ENCODE results near the gene PARD3B.

The PARD3B gene

GRCh38 chr2:205609113-205609512 is 1063.8 kb downstream of the PARD3B start:
- peaks cover 4% of the 10 kb centered on the region for H3K4me1 ChIP-seq (ENCODE audit: control insufficient read depth, low read depth, low read length)
- H3K4me3 ChIP-seq (ENCODE audit: low read length): no peak overlapping the region
- H3K9me3 ChIP-seq (ENCODE audit: control insufficient read depth, low read depth, low read length): no peaks in the 10 kb centered on the region
- no peak overlapping the region for H3K27ac ChIP-seq (ENCODE audit: low read length)
- H3K9ac ChIP-seq (ENCODE audit: low read length): no peak overlapping the region
- H3K36me3 ChIP-seq (ENCODE audit: control insufficient read depth, low read depth, low read length): no peaks in the 10 kb centered on the region
- no peaks in the 10 kb centered on the region for H3K27me3 ChIP-seq (ENCODE audit: control insufficient read depth, insufficient read depth, low read length)

- Histone ChIP-seq H3K9me3 (ENCODE audit: control insufficient read depth, low read depth, low read length) (no peaks in the 10 kb centered on the region), H3K4me1 (ENCODE audit: control insufficient read depth, low read depth, low read length) (peaks cover 4% of the 10 kb centered on the region), H3K27me3 (ENCODE audit: control insufficient read depth, insufficient read depth, low read length) (no peaks in the 10 kb centered on the region), H3K27ac (ENCODE audit: low read length) (no peak overlapping the region), H3K4me3 (ENCODE audit: low read length) (no peak overlapping the region), H3K36me3 (ENCODE audit: control insufficient read depth, low read depth, low read length) (no peaks in the 10 kb centered on the region), H3K9ac (ENCODE audit: low read length) (no peak overlapping the region)
Observed at GRCh38 chr2:205610437-205610836, 1065.2 kb downstream of the PARD3B start.

- no peak overlapping the region for H3K9ac ChIP-seq (ENCODE audit: low read length)
- H3K9me3 ChIP-seq (ENCODE audit: control insufficient read depth, low read depth, low read length): no peaks in the 10 kb centered on the region
- no peaks in the 10 kb centered on the region for H3K36me3 ChIP-seq (ENCODE audit: control insufficient read depth, low read depth, low read length)
- H3K4me1 ChIP-seq (ENCODE audit: control insufficient read depth, low read depth, low read length): peaks cover 4% of the 10 kb centered on the region
- H3K27ac ChIP-seq (ENCODE audit: low read length): no peak overlapping the region
- no peak overlapping the region for H3K4me3 ChIP-seq (ENCODE audit: low read length)
- no peaks in the 10 kb centered on the region for H3K27me3 ChIP-seq (ENCODE audit: control insufficient read depth, insufficient read depth, low read length)
Observed at GRCh38 chr2:205612636-205613035, 1067.4 kb downstream of the PARD3B start.

DNA sequence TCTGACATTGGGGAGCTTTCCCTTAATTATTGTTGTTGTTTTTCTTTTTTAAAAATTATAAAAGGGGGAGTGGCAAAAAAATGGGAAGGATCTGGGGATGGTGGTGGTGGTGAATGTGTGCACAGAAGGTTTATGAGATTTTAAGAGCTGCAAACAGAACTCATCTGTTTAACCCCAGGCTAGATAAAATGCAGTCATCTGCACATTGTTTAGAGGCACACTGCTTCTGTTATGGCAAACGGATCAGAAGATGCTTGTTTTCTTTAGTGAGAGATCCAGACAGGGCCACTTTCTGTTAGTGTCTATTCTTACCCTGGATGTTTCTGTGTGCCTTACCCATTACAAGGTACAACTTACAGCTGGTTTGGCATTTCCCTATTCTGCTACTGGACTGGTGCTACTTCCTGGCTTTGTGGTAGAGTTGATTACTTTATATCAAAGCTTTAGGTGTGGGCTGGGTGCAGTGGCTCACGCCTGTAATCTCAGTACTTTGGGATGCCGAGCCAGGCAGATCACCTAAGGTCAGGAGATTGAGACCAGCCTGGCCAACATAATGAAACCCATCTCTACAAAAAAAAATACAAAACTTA is 1068.8 kb downstream of the PARD3B start:
- Histone ChIP-seq H3K4me1 (ENCODE audit: control insufficient read depth, low read depth, low read length) (peaks cover 4% of the 10 kb centered on the region), H3K9me3 (ENCODE audit: control insufficient read depth, low read depth, low read length) (no peaks in the 10 kb centered on the region), H3K27me3 (ENCODE audit: control insufficient read depth, insufficient read depth, low read length) (no peaks in the 10 kb centered on the region), H3K4me3 (ENCODE audit: low read length) (no peak overlapping the region), H3K27ac (ENCODE audit: low read length) (no peak overlapping the region), H3K36me3 (ENCODE audit: control insufficient read depth, low read depth, low read length) (no peaks in the 10 kb centered on the region), H3K9ac (ENCODE audit: low read length) (no peak overlapping the region)

DNA sequence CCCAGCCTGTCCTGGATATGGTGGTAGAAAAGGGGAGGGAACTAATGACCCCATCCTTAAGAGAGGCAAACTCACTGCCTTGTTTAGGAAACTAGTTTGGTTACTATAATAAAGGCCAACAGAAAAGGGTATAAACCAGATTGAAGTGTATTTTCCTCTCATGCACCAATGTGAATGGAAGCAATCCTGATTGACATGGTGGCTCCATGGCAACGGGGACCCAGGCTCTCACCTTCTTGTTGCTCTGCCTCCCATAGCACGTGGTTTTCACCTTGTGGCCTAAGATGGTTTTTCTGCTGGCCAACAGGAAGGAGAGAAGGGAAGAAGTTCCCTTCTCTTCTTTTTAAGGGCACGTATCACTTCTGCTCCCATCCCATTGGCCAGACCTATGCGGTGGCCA is 1069.7 kb downstream of the PARD3B start:
- no peaks in the 10 kb centered on the region for H3K27me3 ChIP-seq (ENCODE audit: control insufficient read depth, insufficient read depth, low read length)
- no peaks in the 10 kb centered on the region for H3K9me3 ChIP-seq (ENCODE audit: control insufficient read depth, low read depth, low read length)
- no peaks in the 10 kb centered on the region for H3K36me3 ChIP-seq (ENCODE audit: control insufficient read depth, low read depth, low read length)
- H3K27ac ChIP-seq (ENCODE audit: low read length): no peak overlapping the region
- peaks cover 4% of the 10 kb centered on the region for H3K4me1 ChIP-seq (ENCODE audit: control insufficient read depth, low read depth, low read length)
- H3K4me3 ChIP-seq (ENCODE audit: low read length): no peak overlapping the region
- H3K9ac ChIP-seq (ENCODE audit: low read length): no peak overlapping the region

- Histone ChIP-seq H3K4me1 (ENCODE audit: control insufficient read depth, low read depth, low read length) (no peaks in the 10 kb centered on the region), H3K9ac (ENCODE audit: low read length) (no peak overlapping the region), H3K4me3 (ENCODE audit: low read length) (no peak overlapping the region), H3K27me3 (ENCODE audit: control insufficient read depth, insufficient read depth, low read length) (no peaks in the 10 kb centered on the region), H3K36me3 (ENCODE audit: control insufficient read depth, low read depth, low read length) (no peaks in the 10 kb centered on the region), H3K9me3 (ENCODE audit: control insufficient read depth, low read depth, low read length) (no peaks in the 10 kb centered on the region), H3K27ac (ENCODE audit: low read length) (no peak overlapping the region)
Observed at GRCh38 chr2:205617905-205618304, 1072.6 kb downstream of the PARD3B start.

GRCh38 chr2:205619600-205619999 is 1074.3 kb downstream of the PARD3B start:
- H3K27ac ChIP-seq (ENCODE audit: low read length): no peak overlapping the region
- H3K4me1 ChIP-seq (ENCODE audit: control insufficient read depth, low read depth, low read length): no peaks in the 10 kb centered on the region
- H3K9me3 ChIP-seq (ENCODE audit: control insufficient read depth, low read depth, low read length): no peaks in the 10 kb centered on the region
- no peak overlapping the region for H3K9ac ChIP-seq (ENCODE audit: low read length)
- no peak overlapping the region for H3K4me3 ChIP-seq (ENCODE audit: low read length)
- H3K36me3 ChIP-seq (ENCODE audit: control insufficient read depth, low read depth, low read length): no peaks in the 10 kb centered on the region
- H3K27me3 ChIP-seq (ENCODE audit: control insufficient read depth, insufficient read depth, low read length): no peaks in the 10 kb centered on the region

DNA sequence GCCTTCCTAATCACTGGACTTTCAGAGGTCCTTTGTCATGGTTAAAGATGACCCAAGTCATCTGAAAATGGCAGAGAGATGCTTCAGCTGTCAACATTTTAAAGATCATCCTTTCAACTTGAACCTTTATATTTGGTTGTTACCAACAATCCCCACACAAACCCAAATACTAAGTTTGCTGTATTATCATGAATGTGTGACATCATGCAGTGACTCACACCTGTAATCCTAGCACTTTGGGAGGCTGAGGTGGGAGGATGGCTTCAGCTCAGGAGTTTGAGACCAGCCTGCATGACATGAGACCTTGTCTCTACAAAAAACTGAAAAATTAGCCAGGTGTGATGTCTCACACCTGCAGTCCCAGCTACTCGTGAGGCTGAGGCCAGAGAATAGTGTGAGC is 1081.8 kb downstream of the PARD3B start:
- Histone ChIP-seq H3K9ac (ENCODE audit: low read length) (no peak overlapping the region), H3K9me3 (ENCODE audit: control insufficient read depth, low read depth, low read length) (no peaks in the 10 kb centered on the region), H3K4me3 (ENCODE audit: low read length) (no peak overlapping the region), H3K27me3 (ENCODE audit: control insufficient read depth, insufficient read depth, low read length) (no peaks in the 10 kb centered on the region), H3K27ac (ENCODE audit: low read length) (no peak overlapping the region), H3K4me1 (ENCODE audit: control insufficient read depth, low read depth, low read length) (peaks cover 4% of the 10 kb centered on the region), H3K36me3 (ENCODE audit: control insufficient read depth, low read depth, low read length) (no peaks in the 10 kb centered on the region)

DNA sequence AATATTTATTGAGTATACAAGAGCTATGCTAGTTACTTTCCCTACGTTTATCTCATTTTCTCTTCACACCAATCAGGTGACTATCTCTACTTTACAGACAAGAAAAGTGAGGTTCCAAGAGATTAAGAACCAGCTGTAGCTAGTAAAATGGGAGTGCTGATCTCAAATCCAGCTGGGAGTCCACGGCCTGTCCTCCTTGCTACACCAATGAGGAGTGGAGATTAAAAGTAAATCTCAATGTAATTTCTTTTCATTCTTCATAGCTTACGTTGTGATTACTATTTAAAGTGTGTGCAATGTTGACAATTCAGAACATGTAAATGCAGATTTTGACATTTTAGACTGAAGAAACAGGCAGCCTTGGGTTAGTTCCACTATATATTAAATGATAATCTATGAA is 1083.1 kb downstream of the PARD3B start:
- no peaks in the 10 kb centered on the region for H3K9me3 ChIP-seq (ENCODE audit: control insufficient read depth, low read depth, low read length)
- no peaks in the 10 kb centered on the region for H3K36me3 ChIP-seq (ENCODE audit: control insufficient read depth, low read depth, low read length)
- H3K27ac ChIP-seq (ENCODE audit: low read length): no peak overlapping the region
- H3K4me1 ChIP-seq (ENCODE audit: control insufficient read depth, low read depth, low read length): peaks cover 4% of the 10 kb centered on the region
- H3K27me3 ChIP-seq (ENCODE audit: control insufficient read depth, insufficient read depth, low read length): no peaks in the 10 kb centered on the region
- H3K4me3 ChIP-seq (ENCODE audit: low read length): no peak overlapping the region
- no peak overlapping the region for H3K9ac ChIP-seq (ENCODE audit: low read length)

DNA sequence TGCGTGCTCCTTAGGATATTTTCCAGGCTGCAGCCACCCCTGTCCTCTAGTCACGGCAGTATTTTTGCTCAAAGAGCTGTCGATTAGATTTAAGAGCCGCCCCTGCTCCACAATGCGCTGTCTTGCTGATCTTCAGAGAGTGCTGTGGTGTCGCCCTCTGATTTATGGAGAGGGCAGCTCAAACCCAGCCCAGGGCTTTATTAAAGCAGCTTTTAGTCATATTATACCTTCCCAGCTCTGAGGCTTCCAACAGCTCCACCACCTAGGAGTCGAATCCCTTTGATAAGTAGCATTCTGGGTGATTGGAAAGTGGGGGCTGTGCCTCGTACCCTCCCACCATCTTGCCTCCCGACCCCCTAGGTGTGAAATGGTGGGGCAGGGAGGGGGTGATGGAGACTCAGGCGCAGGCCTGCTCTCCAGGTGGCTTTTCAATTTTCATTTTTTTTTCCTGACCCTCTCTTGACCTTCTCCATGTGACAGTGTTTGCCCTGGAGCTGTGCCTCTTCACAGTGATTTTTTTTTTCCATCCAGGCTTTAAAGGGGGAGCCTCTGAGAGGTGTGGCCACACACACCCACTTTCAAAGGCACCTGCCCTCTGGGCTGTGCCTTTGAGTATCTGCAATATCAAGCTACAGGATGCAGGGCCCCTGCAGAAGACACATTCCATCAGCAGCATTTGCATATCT is 1084.0 kb downstream of the PARD3B start:
- no peak overlapping the region for H3K9ac ChIP-seq (ENCODE audit: low read length)
- no peaks in the 10 kb centered on the region for H3K36me3 ChIP-seq (ENCODE audit: control insufficient read depth, low read depth, low read length)
- H3K27ac ChIP-seq (ENCODE audit: low read length): no peak overlapping the region
- H3K9me3 ChIP-seq (ENCODE audit: control insufficient read depth, low read depth, low read length): no peaks in the 10 kb centered on the region
- H3K4me1 ChIP-seq (ENCODE audit: control insufficient read depth, low read depth, low read length): peaks cover 4% of the 10 kb centered on the region
- no peak overlapping the region for H3K4me3 ChIP-seq (ENCODE audit: low read length)
- H3K27me3 ChIP-seq (ENCODE audit: control insufficient read depth, insufficient read depth, low read length): no peaks in the 10 kb centered on the region

DNA sequence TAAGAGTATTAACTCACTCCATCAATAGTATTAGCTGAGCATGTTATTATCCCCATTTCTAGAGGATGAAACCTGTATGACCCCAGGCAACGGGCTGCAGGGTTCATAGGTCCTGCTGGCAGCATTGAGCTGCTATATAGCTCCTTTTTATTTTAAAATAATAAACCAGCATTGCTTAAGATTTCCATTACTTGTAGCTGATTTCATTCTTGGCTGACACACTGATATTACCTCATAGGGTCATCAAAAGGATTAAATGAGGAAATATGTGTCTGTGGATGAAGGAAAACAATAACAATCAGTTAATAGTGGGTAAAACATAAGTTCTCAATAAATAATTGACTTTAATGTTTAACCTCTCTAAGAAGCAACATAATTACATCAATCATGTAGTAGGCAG is 1088.7 kb downstream of the PARD3B start:
- no peaks in the 10 kb centered on the region for H3K9me3 ChIP-seq (ENCODE audit: control insufficient read depth, low read depth, low read length)
- H3K27ac ChIP-seq (ENCODE audit: low read length): no peak overlapping the region
- H3K4me1 ChIP-seq (ENCODE audit: control insufficient read depth, low read depth, low read length): peaks cover 4% of the 10 kb centered on the region
- no peaks in the 10 kb centered on the region for H3K36me3 ChIP-seq (ENCODE audit: control insufficient read depth, low read depth, low read length)
- H3K27me3 ChIP-seq (ENCODE audit: control insufficient read depth, insufficient read depth, low read length): no peaks in the 10 kb centered on the region
- no peak overlapping the region for H3K9ac ChIP-seq (ENCODE audit: low read length)
- H3K4me3 ChIP-seq (ENCODE audit: low read length): no peak overlapping the region

Measured in iPS-18a (cell line).